Stromal cell of bone marrow (primary cell): ENCODE measurements around the gene RHOA.

Experiments used
- DNase-seq: peaks from one replicate; pipeline ENCODE4 v3.0.0-alpha.2; 2012; ENCODE audit warnings: low read depth

The RHOA gene

DNA sequence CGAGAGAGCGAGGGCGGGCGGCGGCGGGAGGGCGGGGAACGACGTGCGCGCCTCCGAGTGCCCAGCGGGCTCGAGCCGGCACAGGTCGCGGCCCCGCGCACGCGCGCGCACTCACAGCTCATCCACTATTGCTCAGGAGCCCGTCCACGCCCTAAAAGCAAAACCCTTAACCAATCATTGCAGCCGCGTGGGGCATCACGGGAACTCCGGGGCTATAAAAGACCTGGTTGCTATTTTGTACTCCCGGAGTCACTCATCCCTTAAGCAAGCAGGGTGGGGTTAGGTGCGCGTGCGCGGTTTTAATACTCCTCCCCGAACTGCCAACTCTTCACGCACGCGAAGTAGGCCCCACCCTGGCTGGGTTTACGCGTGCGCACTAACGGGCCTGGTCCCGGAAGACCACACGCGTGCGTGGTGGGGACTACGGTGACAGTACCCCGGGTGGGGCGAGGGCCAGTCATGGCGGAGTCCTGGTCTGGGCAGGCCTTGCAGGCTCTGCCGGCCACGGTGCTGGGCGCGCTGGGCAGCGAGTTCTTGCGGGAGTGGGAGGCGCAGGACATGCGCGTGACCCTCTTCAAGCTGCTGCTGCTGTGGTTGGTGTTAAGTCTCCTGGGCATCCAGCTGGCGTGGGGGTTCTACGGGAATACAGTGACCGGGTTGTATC is at the start of gene RHOA, which contains the start of gene TCTA:
Gene RHOA, minus strand, starts transcription at position 9 of the 664 bp plus-strand sequence. CDS start 36,387 bp downstream, outside the sequence.
Gene TCTA, plus strand, starts transcription at position 456 of the 664 bp plus-strand sequence. Its CDS starts 4 bp downstream, at position 460.
- DNase-seq = peak; percentile 100

DNA sequence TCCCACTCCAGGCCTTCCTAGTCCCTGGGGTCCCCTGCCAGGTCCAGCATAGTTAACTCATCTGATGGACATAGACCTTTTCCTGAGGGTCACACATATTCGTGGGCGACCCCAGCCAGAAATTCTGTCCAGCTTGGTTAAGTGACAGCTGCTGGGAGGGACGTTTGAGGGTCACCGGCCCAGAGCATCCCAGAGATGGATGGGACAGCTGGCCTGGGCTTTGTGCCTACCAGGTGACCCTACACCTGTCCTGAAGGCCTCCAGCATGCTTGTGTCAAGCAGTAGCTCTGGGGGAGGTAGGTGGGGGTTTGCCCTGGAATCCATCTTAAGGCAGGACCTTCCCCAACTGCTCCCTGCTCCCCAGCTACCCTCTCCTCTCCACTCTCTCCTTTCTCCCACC is 49.2 kb upstream of the RHOA start:
- no peak for DNase-seq

DNA sequence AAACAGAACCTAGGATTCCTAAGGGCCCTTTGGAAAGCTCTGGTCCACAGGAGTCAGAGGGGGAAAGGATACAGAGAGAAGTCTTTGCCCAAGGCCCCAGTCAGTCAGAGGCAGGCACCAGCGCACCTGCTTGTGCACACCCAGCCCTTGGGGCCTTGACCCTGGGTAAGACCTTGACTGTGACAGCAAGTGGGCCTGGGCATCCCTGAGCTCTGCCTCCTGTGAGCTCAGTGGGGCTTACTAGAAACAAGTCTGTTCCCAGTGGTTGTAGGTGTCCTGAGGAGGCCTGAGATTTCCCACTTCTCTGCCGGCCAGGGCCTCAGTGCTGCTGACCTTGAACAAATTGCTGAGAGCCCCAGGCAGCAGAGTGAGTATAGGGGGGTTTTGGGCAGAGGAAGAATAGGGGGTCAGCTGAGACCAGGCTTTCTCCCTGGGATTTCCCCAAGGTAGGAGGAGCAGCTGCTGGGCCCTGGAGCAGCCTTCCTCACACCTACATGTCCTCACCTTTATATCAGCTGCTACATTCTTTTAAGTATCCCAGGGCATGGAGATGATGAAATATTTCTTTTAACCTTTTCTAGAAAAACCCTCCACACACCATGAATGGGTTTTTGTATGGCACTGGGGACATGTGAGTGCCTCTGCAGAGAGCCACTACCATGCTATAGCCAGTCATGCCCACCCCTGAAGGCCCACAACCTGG is 48.6 kb upstream of the RHOA start:
- DNase-seq = no peak

DNA sequence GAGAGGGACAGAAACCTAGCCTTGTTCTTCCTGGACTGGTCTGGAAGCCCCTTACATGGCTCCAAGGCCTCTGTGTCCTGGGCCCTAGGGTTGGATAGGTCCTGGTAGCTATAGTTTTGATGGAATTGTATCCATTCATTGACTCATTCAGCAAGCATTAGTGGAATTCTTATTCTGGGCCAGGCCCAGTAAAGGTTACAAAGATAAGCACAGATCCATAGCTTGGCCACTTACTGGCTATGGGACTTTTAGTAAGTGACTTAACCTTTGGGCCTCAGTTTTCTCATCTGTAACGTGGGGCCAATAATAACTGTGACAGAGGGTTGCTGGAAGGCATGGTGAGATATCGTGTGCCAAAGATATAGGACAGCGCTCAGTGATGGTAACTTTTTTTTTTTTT is 44.7 kb upstream of the RHOA start:
- DNase-seq = no peak

DNA sequence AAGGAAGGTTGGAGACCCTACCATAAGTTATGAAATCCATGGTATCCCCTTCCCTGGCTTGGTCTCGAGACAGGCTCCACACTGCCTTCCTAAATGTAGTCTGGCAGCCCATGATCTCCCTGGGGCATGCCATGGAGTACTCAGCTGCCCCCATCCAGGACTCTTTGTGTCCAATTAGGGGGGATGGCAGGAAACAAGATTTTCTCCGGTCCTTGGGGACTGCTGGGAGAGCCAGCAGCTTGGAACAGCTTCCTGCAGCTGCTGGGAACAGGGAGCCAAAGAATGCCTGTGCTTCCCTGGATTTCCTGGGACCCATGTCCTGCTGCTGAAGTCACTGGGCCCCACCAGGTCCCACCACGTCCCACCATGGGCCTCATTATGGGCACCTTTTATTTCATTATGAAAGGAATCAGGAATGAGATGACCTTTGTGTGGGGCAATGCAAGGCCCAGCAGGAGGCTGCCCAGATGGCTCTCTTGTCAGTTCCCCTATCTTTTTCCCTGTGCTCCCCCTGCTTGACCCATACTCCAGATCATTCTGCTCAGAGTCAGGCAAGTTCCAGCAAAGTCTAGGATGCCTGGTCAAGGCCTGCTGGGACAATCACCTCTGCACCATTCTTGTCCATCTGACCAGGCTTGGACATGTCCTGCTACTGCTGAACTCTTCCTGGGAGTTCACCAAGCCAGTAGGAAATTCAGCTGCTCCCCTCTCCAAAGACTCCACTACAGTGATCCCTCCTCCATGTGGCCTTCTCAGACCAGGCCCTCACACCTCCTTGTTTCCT is 43.3 kb upstream of the RHOA start:
- no peak for DNase-seq

DNA sequence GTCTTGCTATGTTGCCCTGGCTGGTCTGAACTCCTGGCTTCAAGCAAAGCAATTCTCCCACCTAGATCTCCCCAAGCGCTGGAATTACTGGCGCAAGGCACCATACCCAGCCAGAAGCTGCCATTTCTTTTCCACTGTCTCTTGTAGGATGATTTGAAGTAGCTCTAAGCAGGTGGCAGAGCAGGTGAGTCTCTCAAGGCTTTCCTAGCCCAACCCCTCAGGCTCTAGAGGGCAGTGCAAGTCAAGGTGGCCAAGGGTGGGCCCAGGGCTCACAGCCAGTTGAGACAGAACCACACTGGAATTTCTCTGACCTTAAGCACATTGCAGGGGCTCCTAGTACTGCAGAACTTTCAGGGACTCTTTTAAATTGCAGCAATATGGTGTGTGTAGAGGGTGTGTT is 42.7 kb upstream of the RHOA start:
- DNase-seq = no peak

DNA sequence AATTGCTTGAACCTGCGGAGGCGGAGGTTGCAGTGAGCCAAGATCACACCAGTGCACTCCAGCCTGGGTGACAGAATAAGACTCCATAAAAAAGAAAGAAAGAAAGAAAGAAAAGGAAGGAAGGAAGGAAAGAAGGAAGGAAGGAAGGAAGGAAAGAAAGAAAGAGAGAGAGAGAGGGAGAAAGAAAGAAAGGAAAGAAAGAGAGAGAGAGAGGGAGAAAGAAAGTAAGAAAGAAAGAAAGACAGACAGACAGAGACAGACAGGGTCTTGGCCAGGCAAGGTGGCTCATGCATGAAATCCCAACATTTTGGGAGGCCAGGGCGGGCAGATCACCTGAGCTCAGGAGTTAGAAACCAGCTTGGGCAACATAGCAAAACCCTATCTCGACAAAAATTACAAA is 41.8 kb upstream of the RHOA start:
- no peak for DNase-seq

DNA sequence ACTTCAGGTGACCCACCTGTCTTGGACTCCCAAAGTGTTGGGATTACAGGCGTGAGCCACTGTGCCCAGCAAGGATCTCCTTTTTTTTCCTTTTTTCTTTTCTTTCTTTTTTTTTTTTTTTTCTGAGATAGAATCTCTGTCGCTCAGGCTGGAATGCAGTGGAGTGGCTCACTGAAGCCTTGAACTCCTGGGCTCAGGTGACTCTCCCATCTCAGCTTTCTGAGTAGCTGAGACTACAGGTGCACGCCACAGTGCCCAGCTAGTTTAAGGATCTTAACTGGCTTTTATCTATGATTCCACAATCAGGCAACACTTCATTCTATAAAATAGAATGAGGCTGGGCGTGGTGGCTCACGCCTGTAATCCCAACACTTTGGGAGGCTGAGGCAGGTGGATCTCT is 33.6 kb upstream of the RHOA start:
- DNase-seq = no peak

DNA sequence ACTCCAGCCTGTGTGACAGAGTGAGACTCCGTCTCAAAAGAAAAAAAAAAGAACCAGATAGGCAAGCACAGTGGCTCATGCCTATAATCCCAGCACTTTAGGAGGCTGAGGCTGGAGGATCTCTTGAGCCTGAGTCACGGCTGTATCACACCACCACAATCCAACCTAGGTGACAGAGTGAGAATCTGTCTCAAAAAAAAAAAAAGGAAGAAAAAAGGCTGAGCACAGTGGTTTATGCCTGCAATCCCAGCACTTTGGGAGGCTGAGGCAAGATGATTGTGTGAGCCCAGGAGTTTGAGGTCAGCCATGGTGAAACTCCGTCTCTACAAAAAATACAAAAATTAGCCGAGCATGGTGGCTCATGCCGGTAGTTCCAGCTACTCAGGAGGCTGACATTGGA is 23.0 kb upstream of the RHOA start:
- no peak for DNase-seq

DNA sequence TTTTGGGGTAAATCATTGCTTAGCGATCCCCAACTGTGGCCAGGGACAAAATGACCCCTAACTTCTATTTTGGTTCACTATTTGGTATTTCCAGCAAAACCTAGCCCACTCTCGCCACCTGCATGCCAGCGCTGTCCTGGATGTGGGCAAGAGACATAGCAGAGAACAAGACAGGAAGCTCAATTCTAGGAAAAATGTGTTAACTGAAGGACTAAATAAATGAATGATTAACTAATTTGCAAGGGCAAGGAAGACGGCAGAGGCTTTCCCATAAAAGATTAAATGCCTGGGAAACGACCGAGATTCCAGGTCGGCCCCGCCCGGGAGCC is 16.9 kb upstream of the RHOA start:
- no peak for DNase-seq

DNA sequence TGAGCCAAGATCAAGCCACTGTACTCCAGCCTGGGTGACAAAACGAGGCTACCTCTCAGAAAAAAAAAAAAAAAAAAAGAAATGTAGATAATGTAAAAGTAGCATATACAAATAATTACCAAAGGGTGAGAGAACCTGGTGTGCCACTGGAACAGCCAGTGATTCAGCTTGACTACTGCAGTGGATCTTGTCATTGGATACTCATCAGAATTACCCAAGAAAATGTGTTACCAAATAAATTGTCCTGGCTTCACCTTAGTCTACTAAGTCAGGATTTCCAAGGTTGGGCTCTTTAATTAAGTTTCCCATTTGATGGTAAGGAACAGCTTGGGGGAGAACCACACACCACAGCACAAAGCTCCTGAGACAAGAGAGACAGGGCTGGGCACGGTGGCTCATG is 15.8 kb upstream of the RHOA start:
- no peak for DNase-seq

DNA sequence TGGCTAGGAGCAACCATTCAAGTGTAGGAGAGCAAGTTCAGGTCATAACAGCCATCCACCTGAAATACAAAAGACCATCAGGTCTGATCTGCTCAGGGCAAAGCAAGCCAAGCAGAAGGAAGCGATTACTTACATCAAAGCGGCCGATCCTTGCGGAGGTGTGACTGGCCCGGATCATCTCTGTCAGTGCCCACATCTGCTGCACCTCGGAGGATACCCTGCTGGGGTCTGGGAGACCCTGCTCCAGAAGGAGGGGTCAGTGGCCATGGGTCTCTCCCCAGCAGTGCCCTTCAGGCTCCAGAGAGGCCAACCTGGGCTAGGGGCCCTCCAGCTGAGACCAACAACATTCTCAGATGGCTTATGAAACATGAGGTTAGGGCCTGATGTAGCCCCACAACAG is 13.0 kb upstream of the RHOA start:
- no peak for DNase-seq

DNA sequence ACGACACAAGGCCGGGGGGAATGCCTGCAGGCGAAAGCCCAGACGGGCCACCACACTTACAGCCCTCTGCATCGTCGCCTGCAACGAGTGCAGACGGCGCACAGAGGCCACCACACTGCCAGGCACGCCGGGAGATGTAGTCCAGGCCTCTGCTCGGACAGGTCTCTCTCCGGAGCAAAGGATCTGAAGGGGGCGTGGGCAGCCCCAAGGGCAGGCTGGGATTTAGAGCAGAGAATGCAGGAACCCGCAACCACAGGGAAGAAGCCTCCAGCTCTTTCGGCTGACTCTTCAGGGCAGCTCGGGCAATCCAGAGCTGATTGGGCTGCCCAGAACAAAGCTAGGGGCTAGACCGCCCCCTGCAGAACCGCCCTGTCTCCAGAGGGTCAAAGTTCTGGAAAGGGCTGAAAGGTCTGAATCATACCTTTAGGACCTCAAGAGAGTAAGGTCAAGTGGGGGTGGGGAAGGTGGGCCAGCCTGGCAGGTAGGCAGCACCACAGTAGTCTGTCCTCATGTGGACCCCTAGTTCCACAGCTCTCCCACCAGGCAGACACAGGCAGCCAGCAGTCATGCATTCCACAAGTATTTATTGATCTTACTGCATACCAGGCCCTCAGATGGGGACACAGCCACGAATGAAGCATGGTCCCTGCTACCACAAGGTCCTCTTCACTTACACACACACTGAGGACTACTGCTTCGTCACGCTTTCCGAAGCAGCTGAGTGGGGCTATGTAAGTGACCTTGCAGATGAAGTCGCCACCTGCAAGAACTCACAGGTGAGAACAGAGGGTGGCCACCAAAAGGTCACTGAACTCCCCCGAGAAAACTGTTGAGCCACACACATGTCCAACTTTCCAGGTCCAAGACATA is 10.8 kb upstream of the RHOA start, which contains the start of gene AMT:
Gene AMT, minus strand, starts transcription at position 95 of the 870 bp plus-strand sequence. Its CDS starts 23 bp downstream, at position 72.
- no peak for DNase-seq

DNA sequence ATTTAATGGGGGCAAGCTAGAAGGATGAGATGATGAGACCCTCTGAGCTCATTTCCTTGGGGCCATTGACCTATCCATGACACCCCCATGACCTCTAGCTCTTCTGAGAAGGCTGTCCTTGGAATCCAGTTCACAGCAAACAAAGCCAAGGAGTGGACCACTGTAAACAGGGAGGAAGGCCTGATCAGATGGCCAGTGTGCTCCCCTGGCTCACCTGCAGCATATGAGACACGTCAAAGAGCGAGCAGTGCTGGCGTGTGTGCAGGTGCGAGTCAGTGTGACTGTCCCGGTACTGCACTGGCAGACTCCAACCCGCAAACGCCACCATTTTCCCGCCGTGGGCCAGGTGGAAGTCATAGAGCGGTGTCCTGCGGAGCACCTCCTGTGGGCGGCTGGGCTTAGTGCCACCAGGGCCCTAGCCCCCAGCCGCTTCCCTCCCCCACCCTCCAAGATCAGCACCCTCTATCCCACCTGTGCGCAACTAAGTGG is 10.2 kb upstream of the RHOA start:
- DNase-seq = no peak

DNA sequence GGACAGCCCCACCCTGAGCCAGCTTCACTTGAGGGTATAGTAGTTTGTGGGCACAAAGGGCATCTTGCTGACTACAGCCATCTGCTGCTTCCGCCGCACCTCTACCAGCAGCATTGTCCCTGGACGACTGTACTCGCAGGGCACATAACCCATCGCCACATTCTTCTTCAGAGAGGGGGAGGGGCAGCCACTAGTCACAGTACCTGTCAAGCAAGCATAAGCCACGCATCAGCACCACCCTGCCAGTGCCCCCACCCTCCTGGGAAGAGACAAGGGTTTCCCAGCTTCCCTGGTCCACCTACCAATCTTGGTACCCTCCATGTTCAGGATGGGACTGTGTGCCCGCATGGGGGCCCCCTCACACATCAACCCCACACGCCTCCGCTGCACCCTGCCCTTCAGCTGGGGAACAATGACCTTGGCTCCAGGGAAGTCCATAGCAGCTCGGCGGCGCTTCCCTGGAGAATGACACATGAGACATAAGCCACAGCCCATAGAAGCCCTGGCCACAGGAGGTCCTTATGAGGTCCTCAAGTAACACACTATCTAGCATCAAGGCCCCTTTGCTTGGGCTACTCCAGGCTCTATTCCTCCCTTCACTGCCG is 5.8 kb upstream of the RHOA start:
- no peak for DNase-seq

DNA sequence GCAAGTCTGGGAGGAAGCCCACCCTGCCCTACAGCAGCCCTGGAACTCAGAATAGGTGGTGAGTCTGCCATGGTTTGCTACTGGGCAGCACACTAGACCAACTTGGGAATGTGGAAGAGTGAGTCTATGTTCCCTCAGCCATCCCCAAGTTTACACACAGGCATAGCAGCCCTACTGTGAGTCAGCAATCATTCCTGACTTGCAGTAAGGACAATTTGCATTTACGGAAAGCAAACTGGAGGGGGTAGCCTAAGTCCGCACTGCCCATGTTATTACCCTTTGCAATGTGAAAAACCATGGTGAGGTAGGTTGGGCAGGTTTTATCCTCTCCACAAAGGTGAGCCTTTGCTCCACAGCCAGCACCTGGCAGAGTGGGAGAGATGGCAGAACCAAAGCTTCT is 5.1 kb upstream of the RHOA start:
- DNase-seq = no peak

DNA sequence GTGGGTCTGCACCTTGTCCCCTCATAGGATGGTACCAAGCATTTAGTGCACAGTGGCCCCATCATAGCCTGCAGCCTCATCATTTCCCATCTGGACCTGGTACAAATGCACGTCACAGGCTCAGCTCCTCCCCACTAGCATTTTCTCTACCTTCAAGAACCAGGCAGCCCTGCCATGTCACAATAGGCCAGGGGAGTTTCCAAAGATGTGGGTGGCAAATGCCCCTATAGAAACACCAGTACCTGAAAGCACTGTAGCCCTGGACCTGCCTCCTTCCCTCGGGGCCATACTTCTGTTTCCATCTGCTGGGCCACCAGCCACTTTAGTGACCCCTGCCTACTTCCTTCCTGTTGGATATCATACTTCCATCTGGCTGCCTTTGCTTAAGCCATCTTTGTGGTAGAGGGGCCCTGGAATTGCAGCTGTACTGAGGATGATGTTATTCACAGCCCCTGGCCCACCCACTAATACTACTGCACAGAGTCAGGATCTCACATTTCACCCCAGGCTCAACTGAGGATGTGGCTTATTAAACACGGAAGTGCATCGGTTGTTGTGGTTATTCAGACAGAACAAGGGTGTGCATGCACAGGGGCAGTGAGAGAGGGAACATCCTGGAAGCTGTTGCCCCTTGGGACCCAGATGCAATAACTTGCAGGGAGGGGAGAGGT is 4.3 kb upstream of the RHOA start:
- no peak for DNase-seq

DNA sequence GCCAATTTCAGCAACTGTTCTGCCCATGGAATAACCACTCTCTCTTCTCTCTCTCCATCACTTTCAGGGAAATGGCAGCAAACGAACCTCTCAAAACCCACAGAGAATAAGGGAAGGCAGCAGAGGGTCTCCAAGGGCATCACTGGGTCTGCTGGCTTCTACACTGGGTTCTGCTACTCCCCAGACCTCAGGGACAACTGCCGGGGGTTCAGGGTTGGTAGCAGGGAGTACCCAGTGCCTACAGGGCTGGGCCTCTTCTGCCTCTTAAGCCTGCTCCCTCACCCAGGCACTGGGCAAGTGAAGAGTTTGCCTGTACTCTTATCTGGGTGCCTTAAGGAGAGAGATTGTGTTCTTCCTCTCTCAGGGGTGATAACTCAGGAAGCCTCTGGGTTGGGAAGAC is 3.0 kb upstream of the RHOA start:
- DNase-seq = no peak

DNA sequence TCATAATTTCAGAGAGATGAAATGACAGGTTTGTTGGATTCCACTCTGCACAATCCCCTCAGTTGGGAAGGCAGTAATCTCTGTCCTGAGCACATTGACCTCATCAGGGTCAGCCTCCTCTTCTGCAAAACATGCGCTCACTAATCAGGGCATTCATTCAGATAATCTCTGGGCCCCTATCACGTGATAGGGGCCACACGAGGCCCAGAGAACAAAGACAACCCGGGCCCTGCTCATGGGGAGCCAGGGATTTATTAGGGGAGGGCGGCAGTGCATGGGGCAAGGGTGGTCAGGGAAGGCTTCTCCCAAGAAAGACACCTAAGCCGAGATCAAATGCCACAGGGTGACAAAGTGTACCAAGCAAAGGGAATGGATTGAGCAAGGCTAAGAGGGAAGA is 1.6 kb upstream of the RHOA start:
- DNase-seq = no peak

DNA sequence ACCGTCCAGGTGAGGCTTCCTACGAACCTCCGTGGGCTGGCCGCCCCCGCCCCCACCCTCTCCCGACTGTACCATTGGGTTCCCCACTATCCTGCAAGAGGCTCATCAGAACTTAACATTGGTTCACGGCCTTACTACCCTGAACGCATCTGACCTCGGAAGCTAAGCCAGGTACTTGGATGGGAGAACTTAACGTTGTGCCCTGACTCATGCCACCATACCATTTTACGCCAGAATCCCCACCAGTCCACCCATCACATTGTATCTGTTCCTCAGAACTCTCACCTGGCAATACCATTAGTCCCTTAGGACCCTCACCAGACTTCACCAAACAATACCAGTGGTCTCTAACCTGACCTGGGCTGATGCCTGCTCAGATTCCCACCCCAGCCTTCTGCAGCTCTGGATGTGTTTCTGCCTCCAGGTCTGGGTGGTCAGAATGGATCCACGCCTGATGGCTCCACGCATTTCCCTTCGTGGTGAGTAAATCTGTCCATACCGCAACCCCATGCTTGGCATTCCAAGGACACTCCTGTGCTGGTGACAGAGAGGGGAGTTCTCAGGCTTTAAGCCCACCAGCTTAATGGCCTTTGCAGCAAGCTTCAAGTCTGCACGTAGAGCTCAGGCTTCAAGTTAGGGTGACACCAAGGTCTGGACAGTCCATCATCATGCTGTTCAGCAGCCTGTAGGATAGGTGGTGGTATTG is 1.0 kb upstream of the RHOA start:
- DNase-seq = no peak
